ENCODE results near the gene GRIA1.
"Not testable (repeated sequence)": the region's sequence is repeated elsewhere in the genome, so short reads cannot be mapped to it uniquely, and the experiment has no call there.

Gene GRIA1

DNA sequence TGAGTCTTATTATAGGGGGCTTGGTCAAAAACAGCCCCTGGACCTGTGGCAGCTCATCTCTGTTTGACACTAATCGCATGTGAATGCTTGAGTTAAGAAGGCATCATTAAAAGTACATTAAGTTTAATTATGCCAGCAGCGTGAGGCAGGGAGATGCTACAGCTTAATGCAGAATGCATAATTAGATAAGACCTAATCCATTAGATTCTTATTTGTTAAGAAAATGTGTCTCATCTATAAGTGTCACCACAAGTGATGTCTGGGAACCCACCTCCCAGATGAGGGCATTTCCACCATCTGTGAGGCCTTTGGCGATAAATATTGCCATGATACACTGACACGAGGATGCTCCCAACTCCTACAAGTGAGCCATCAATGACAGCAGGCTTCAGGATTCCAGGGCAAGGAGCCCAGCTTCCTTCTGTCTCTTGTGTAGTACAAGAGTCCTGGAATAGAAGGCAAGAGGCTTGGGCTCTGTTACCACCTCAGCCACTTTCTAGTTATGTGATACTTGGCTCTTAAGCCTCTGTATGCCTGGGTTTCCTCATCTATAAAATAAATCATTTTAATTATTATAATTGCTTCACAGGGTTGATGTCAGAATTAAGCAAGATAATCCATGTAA lies 345.5 kb downstream of the GRIA1 start:
- no peak for DNase-seq (ENCODE audit: low read depth)

DNA sequence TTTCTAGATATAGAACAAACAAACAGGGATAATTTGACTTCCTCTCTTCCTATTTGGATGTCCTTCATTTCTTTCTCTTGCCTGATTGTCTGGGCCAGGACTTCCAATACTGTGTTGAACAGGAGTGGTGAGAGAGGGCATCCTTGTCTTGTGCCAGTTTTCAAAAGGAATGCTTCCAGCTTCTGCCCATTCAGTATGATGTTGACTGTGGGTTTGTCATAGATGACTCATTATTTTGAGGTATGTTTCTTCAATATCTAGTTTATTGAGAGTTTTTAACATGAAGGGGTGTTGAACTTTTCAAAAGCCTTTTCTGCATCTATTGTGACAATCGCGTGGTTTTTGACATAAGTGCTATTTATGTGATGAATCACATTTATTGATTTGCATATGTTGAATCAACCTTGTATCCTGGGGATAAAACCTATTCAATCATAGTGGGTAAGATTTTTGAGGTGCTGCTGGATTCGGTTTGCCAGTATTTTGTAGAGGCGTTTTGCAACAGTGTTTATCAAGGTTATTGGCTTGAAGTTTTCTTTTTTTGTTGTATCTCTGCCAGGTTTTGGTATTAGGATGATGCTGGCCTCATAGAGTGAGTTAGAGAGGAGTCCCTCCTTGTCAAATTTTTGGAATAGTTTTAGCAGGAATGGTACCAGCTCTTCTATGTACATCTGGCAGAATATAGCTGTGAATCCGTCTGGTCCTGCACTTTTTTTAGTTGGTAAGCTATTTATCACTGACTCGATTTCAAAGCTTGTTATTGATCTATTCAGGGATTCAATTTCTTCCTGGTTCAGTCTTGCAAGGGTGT lies 359.0 kb downstream of the GRIA1 start:
- not testable (repeated sequence) for DNase-seq (ENCODE audit: low read depth)

DNA sequence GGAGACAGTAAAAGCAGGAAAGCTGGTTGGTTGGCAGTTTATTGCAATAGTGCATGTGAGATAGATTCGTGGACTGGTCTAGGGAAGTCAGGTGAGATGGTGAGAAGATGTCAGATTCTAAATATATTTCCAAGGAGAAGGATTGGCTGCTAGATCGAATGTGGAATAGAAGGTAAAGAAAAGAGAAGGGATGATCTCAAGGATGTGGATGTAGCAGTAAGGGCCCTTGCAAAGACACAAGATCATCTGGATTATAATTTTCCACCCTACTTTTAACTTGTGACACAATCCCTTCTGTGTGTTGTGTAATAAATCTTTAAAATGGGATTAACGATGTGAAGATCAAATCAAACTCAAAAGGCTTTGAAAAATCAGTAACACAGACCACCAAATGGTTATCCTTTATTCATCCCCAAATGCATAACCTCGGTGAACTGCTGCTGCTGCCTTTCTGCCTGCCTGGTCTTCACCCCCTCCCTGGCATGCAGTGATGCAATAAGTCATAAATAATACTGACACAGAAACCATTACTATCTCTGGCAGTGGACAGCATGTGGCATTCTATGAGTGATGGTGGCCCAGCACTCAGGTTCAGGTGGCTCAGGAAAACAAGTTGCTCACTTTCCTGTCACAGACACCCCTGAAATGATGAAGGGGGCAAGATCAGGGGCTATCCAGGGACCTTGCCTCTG lies 369.9 kb downstream of the GRIA1 start:
- no peak for DNase-seq (ENCODE audit: low read depth)

DNA sequence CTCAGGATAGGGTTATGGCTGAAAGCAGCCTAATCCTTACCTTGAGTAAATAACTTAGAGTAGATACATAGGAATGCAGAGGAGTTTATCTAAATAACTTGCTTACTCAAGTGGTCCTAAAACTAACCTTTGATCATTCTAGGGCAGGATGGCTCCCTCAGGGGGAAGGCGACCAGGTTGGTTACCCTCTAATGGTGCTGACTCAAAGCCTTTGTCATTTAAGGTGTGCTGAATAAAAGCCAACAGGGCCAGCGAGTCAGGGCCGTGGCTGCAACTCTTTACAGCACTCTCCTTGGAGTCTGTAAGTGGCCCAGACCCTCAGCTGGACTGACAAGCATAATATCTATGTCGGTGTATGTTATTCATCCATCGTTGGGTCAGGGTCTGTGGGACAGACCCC lies 372.4 kb downstream of the GRIA1 start:
- DNase-seq (ENCODE audit: low read depth) = not testable (repeated sequence)
